ENCODE data around the gene LIPC.

LIPC gene

DNA sequence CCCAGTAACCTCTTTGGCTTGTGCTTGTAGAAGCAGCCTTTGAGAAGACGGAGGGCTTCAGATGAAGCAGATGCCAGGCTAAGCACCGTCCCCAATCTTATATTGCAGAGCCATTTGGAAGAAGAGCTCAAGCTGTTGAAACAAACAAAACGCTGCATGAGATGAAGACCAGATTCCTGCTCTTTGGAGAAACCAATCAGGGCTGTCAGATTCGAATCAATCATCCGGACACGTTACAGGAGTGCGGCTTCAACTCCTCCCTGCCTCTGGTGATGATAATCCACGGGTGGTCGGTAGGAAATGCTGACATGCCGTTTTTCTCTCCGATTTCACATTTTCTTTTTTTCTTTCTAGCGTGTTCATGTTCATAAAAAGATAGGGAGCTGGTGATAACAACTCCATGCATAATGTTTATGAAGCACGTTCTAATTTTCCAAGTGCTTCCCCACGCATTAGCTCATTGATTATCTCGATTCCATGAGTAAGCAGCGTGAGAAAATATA, 106.5 kb downstream of the LIPC start:
- no peak for DNase-seq (ENCODE audit: low read depth)

DNA sequence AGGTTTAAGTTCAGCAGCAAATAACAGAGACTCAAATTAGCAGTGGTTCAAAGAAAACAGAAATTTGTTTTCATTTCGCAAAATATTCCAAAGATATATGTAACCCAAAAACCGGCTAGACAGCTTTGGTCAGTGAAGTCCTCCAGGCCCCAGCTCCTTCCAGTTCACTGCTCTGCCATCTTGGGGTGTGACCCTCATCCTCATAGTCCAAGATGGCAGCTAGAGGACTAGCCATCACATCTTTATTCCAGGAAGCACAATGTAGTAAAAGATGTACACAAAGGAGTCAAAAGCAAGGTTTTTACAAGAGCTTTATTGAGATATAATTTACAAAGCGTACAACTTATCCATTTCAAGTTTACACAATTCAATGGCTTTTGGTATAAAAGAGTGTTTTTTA, 107.1 kb downstream of the LIPC start:
- DNase-seq (ENCODE audit: low read depth): no peak

DNA sequence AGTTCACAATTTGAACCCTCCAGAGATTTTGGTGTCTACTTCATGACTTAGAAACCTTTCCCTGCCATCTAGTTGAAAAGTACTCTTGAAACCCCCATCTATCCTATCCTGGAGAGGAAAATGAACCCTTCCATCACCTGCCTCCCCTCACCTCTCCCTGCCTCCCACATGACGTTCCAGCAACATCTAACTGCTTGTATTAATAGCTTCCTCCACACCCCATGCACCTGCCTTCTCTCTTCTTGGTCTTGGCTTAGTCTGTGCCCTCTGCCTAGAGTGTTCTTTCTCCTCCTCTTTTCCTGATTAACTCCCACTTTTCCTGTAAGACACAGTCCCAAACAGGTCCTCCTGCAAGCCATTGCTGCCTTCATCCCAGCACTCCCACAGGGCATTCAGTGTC, 107.8 kb downstream of the LIPC start:
- DNase-seq (ENCODE audit: low read depth): no peak

DNA sequence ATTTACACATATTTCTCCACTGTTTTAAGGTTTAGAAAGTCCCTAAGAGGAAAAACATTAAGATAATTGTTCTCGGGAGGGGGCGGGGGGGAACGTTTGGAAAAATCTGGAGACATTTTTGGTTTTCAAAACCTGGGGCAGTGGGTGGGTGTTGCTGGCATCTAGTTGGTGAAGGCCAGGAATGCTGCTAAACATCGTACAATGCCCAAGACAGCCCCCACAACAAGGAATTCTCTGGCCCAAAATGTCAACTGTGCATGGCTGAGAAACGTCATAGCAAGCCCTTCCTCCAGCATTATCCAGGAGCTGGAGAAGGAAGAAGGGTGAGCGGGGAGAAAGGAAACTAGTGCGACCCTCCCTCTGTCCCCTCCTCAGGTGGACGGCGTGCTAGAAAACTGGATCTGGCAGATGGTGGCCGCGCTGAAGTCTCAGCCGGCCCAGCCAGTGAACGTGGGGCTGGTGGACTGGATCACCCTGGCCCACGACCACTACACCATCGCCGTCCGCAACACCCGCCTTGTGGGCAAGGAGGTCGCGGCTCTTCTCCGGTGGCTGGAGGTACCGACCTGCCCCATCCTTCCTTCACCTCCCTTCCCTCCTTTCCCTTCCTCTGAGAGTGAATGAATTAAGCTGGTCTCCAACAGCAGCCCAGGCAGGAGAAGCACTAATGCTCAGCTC, 109.8 kb downstream of the LIPC start:
- DNase-seq (ENCODE audit: low read depth): no peak

DNA sequence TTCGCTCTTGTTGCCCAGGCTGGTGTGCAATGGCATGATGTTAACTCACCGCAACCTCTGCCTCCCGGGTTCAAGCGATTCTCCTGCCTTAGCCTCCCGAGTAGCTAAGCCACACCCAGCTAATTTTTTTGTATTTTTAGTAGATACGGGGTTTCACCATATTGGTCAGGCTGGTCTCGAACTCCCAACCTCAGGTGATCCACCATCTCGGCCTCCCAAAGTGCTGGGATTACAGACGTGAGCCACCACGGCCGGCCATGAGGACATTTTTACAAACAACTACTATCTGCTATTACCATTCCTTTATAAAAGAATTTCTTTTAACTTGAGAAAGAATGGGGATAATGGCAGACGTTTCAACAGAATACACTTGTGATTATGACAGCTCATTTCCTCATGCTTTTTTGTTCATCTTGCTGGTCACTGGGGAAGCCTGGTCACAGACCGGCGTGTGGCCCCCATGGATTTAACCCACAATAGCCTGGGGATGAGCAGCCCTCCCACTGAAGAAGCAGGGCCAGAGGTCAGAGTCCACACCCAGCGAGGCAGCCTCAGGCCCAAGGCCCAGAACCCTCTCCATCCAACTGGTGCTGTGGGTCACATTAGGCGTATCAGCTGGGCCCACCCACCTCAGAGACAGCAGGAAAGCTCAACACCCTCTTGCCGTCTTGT, 112.0 kb downstream of the LIPC start:
- DNase-seq (ENCODE audit: low read depth): no peak

DNA sequence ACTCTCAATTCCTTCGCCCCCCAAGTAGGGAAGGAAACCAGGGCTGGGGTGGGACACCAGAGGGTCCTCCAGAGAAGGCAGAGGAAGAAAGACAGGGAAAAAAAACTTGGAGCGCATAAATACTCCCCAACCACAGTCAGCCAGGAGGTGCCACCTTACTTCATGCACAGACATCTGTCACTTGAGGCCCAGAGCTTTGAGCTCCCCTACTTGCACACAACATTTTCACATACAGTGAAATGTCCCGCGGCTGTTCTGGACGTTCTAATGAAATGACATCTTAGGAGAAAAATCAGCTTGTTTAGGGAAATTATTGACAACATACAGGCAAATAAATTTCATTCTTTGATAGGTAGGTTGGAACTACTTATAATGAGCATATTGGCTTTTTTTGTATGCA, 113.0 kb downstream of the LIPC start:
- DNase-seq (ENCODE audit: low read depth): no peak

DNA sequence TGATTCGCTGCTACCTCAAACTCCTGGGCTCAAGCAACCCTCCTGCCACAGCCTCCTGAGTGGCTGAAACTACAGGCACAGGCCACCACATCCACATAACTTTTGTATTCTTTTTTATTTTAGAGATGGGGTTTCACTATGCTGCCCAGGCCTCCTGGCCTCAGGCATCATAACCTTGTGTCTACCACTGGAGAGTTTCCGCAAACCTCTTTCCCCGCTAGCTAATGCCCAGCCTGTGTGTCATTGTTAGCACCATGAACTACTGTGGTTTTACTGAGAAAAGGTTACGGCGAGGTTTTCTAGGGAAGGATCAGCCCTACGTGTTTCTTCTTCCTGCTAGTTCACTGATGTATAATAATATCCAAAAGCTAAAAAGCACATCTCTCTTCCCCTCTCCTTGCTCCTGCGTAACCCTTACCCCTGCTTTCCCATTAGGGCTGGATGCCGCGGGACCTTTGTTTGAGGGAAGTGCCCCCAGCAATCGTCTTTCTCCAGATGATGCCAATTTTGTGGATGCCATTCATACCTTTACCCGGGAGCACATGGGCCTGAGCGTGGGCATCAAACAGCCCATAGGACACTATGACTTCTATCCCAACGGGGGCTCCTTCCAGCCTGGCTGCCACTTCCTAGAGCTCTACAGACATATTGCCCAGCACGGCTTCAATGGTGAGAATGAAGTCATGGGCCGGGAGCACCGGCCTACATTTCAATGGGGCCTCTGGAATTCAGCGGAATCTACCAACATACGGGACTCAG, 113.7 kb downstream of the LIPC start:
- no peak for DNase-seq (ENCODE audit: low read depth)

DNA sequence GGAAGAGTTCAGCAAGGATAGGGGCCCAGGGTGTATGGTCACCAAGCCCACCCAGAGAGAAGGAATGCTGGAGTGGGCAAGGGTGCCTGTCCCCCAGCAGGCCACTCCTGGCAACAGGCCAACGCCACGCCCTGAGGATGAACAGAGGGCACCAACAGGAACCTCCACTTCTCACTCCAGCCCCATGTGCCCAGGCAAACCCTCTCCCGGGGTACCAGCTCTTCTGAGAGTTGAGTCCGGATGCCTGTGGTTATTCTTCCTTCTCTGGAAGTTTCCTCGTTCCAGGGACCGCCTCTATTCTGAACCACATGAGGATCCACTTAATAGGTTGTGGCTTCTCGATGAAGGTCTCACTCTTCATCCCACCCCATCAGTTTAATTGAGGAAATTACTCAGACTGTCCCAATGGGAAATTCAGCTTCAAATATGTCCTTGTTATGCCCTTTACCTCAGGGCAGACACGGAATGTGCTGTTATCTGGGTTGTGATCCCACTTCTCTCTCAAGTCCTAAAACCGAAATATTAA, 114.3 kb downstream of the LIPC start:
- DNase-seq (ENCODE audit: low read depth): no peak

DNA sequence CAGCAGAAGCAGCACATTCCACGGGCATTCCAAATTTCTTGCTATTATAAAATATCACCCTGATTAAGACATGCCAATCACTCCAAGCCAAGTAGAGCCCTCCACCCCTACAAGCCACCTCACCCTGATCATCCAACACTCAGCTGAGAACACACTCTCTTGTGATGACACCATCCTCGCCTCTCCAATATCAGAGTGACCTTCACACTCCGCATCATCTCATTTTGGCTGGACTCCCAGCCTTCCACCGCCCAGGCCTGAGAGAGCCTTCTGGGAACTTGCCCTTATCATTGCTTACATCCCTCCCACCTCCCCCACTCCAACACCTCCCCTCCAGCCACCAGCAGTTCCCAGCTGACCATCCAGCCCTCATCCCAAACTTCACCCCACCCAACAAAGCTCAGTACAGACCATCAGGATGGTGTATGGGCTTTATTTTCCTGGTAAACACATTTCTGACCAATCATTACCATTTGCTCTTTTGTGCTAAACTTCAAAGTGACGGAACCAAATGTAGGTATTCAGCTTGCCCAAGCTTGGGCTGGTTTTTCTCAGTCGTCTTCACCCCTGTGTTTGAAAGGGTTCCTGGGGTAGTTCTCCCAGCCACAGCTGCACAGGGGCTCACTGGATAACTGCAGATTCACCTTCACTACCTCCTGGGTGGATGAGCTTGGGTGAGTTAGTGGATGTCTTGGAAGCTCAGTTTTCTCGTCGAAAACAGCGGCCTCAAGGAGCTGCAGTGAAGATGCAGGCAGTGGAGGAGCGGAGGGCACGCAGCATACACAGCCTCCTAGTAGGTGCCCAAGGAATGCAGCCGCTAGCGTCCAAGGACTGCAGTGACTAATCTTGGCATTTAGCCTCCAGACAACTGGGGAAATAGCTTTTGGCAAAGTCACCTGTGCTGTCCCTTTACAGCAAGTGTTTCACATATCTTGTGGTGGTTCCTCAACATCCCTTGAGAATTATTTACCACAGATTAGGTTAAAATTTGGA, 115.1 kb downstream of the LIPC start:
- DNase-seq (ENCODE audit: low read depth): no peak

DNA sequence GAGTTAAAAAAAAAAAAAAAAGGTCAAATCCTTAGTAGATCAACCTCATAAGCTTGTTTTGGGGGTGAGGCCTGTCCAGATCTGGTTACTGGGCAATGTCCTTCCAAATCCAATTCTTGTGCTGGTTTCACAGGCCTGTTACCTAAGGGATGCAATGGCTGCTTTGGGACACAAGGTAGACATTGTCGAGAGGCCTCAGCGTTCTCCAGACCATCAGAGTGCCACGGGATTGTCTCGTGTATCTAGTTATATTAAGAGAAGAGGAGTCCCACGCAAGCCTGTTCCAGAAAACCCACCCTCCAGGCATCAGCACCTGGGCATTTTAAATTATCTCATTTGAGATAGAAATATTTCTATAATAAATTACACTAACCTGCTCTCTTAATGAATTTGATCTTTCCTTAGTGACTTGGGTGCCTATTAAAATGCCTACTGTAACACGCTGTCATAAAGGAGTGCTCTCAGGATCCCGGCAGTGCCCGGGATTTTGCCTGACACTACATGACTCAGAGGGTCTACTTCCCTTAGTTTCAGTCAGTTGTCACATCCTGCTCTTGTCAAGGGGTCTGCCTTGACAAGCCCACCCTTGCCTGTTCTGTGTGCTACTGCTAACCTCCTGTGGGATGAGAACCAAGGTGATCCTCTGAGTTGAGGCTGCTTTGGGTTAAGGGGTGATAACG, 116.0 kb downstream of the LIPC start:
- no peak for DNase-seq (ENCODE audit: low read depth)

DNA sequence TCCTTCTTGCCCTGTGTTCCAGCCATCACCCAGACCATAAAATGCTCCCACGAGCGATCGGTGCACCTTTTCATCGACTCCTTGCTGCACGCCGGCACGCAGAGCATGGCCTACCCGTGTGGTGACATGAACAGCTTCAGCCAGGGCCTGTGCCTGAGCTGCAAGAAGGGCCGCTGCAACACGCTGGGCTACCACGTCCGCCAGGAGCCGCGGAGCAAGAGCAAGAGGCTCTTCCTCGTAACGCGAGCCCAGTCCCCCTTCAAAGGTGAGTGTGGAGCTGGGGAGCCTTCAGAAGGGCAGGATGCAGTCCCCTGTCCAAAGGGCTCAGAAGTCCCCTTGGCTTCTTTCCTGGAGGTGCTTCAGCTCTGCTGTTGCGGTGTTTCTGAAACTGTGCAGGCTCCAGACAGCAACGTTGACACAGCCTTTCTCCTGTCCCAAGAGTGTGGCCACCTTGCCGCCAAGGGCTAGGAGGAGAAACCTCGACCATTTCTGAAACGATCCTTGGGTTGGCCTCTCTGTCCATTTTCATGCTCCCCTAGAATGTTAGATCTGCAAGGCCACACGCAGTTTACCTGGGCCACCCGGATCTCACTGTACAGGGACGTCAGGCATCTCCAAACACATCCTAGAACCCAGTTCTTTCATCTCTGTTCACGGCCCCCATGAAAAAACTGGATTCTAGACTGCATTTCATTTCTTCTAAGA, 116.7 kb downstream of the LIPC start:
- DNase-seq (ENCODE audit: low read depth): no peak

DNA sequence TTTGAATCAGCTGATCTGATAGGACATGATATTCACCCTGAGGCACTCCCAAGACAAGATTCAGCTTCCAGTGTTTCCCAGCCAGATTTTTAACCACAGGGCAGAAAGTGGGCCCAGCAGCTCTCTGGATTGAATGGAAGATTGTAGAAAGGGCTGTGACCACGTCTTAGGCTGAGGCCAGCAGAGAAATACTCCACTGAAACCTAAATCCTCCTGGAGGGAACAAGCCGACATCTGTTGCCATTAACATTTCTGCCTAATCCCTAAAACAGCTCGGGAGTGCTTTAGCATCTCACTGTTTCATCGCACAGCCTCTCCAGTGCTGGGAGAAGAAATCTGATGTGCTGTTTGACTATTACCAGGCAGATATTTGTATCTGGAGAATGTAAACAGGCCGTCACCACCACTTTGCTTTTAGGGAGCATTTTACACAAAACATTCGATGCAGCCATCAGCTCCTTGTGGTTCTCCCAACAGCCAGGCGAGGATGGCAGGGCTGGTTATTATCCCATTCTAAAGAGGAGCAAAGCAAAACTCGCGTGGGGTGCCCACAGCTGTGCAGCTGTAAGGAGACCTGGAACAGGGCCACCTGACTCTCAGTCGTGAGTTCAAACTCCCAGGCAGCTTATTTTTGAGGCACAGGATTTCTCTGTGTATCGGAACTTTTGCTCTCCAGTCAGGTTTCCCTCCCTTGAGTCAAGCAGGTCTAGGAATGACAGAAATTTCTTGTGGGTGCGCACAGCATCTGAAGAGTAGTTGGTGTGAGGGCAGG, 117.4 kb downstream of the LIPC start:
- no peak for DNase-seq (ENCODE audit: low read depth)

DNA sequence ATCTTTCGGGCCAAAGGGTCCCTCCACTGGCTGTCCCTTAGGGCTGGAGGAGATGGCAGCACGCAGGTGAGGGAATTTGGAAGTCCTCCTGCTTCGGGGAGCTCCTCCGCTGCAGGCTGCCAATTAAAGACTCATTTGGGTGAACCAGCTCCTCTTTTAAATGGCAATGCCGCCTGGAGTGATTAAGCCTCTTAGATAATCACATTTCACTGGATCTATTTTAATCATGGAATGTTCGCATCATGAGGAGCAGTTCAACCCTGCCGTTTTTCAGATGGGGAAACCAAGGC, 117.9 kb downstream of the LIPC start:
- no peak for DNase-seq (ENCODE audit: low read depth)

DNA sequence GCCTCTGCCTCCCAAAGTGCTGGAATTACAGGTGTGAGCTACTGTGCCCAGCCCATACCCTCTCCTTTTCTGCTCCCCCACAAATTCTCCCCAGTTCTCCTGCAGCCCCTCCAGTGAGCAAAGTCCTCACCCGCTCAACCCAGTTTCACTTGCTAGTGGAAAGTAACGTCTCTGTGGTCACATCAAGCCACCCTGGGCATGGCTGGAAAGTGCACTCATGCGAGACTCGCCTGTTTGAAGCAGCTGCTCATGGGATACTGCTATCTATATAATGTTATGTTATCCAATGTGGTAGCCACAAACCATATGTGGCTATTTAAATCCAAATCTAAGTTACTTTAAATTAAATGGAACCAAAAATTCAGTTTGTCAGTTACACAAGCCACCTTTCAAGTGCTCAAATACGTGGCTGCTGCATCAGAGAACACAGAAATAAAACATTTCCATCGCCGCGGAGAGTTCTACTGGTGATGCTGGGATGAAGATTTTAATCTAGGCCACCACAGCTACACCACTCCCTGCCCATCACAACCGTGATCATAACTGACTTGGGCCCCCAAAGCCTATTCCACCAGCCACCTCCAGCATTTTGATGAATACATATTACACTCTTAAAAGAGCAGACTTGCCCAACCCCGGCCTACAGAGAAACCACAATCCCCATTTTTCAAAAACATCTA, 119.4 kb downstream of the LIPC start:
- no peak for DNase-seq (ENCODE audit: low read depth)

DNA sequence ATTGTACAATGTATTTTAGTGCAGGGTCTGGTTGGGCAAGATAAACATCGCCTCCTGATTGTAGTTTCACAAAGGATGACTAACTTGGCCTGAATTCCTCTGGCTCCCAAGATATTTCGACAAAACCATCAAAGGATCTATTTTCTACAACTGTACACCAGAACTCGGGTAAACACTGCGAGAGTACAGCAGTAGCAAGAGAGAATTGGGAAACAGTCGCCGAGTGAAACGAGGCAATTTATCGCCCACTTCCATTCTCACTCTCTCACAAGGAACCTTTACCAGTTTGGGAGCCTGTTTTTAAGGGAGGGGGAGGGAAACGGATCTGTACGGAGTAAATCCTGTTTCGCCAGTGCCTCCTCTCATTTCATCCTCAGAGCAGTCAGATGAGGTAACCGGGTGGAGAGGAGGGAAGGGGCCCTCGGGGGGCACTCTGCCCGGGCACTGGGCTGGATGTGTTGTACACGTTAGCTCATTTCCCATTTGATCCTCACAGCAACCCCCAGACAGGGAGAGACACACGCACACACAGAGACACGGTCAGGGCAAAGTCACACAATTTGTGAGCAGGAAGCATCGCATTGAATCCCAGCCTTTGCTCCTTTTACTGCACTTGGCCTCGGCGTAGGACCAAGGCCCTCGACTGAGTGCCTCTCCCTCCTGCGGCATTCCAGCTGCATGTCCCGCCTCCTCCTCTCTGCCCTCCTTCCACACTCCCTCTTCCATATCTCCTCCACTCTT, 120.1 kb downstream of the LIPC start:
- no peak for DNase-seq (ENCODE audit: low read depth)

DNA sequence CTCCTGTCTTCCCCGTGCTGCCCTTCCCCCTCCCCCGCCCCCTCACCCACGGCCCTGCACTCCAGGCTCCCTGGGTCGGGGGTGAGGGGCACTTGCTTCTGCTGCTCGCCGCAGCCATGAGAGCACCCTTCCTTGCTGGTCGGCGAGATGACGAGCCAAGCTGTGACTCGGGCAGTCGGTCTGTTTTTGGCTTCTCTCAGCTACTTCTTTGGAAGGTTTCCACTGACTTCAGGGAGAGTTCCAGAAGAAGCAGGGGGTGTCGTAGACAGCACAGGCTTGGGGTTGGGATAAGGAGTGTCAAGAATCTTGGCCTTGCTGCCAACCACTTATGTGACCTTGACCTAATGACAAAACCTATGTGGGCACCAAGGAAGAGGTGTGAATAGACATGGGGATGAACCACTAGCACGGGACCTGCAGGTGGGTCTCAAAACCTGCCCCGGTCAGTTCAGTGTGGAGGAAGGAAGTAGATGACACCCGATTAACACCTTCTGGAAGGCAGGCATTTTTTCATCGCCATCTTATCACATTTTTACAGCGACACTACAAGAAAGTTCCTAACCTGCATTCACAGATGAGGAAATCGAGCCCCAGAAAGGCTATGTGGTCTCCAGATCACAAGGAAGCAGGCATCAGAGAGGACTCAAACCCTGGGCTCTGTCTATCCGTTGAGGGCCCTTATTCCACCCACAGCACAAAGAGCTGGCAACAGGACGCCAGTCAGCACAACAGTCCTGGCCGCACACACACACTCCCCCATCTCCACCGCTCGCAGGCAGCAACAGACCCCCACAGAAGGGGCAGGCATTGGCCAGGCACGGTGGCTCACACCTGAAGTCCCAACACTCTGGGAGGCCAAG, 120.9 kb downstream of the LIPC start:
- DNase-seq (ENCODE audit: low read depth): no peak

DNA sequence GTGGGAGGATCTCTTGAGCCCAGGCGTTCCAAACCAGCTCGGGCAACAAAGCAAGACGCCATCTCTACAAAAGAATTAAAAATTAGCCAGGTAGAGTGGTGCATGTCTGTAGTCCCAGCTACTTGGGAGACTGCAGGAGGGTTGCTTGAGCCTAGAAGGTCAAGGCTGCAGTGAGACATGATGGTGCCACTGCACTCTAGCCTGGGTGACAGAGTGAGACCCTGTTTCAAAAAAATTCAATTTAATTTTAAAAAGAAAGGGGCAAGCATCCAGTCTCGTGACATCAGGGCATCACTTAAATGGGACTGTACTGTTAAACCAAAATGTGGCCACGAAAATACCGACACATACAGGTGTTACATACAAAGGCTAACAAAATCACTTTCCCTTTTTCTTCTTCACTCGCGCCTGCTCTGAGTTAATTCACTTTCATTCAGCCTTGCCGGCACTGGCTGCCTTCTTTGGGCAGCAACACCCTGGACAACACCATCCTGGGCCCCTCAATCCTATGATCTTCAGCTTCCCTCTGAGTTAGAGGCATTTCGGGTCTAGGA, 121.7 kb downstream of the LIPC start:
- no peak for DNase-seq (ENCODE audit: low read depth)
